Tibial artery (tissue), 4 donors: ENCODE measurements around the gene NPSR1.

Experiments used
- DNase-seq, 2 donors: peaks; one replicate each; pipeline ENCODE4 v3.0.0-alpha.2; 2019
- H3K27ac ChIP-seq, 2 donors: fragments of 200-600 bp; sonication (generic) in 1 of 2; 1 replicate in 1 of 2; 2 replicates in 1 of 2; pipeline ENCODE4 v1.5.1; 2018 to 2019; ENCODE audit warnings: mild to moderate bottlenecking in 1 of 2
- H3K27me3 ChIP-seq, 2 donors: fragments of 200-600 bp; sonication (generic) in 1 of 2; one replicate each; pipeline versions ENCODE4 v1.5.1 to v1.6.0; 2016 to 2019
- H3K36me3 ChIP-seq, 3 donors: fragments of 200-600 bp; sonication (generic) in 2 of 3; one replicate each; pipeline ENCODE4 v1.5.1; 2016 to 2019; ENCODE audit warnings: mild to moderate bottlenecking in 2 of 3
- H3K4me1 ChIP-seq, 4 donors: fragments of 200-600 bp; sonication (generic) in 2 of 4; 1 replicate in 3 of 4; 2 replicates in 1 of 4; pipeline ENCODE4 v1.5.1; 2016 to 2019
- H3K4me3 ChIP-seq, 2 donors: fragments of 200-600 bp; sonication (generic) in 1 of 2; 1 replicate in 1 of 2; 2 replicates in 1 of 2; pipeline ENCODE4 v1.5.1; 2018 to 2019; ENCODE audit warnings: mild to moderate bottlenecking in 2 of 2
- H3K9me3 ChIP-seq, 3 donors: fragments of 200-600 bp; sonication (generic) in 1 of 3; one replicate each; pipeline ENCODE4 v1.5.1; 2016 to 2019
- intact Hi-C: fragments of 100-400 bp; cut with DNase I; formaldehyde crosslinking; loops from one replicate; pipeline ENCODE4 v1.15.0; 2023; ENCODE audit warnings: low total_unique reads
- TF ChIP-seq, protein P1 (sequence below), 2 experiments: fragments of 200-600 bp in 1 of 2; fragments of 450-650 bp in 1 of 2; IDR thresholded peaks; one replicate each; pipeline ENCODE4 v1.5.1; 2017 to 2019; ENCODE audit warnings: antibody characterized with exemption in 2 of 2, mild to moderate bottlenecking in 1 of 2, moderate library complexity in 1 of 2

The NPSR1 gene

GRCh38 chr7:34835901-34836600 lies 178.0 kb downstream of the NPSR1 start:
- Histone ChIP-seq H3K36me3 (no peaks in the 10 kb centered on the region), H3K4me1 (no peaks in the 10 kb centered on the region), H3K9me3 (no peaks in the 10 kb centered on the region), H3K27me3 (no peaks in the 10 kb centered on the region), H3K27ac (no peak overlapping the region), H3K4me3 (no peak overlapping the region)
- TF ChIP-seq, protein P1, sequence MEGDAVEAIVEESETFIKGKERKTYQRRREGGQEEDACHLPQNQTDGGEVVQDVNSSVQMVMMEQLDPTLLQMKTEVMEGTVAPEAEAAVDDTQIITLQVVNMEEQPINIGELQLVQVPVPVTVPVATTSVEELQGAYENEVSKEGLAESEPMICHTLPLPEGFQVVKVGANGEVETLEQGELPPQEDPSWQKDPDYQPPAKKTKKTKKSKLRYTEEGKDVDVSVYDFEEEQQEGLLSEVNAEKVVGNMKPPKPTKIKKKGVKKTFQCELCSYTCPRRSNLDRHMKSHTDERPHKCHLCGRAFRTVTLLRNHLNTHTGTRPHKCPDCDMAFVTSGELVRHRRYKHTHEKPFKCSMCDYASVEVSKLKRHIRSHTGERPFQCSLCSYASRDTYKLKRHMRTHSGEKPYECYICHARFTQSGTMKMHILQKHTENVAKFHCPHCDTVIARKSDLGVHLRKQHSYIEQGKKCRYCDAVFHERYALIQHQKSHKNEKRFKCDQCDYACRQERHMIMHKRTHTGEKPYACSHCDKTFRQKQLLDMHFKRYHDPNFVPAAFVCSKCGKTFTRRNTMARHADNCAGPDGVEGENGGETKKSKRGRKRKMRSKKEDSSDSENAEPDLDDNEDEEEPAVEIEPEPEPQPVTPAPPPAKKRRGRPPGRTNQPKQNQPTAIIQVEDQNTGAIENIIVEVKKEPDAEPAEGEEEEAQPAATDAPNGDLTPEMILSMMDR (IDR thresholded peaks at IDR 0.05), result no peak
- intact Hi-C loops, result no loop called here
- DNase-seq, result no peak

- no peak for DNase-seq
- Histone ChIP-seq H3K4me1 (no peaks in the 10 kb centered on the region), H3K36me3 (no peaks in the 10 kb centered on the region), H3K4me3 (no peak overlapping the region), H3K27ac (no peak overlapping the region), H3K9me3 (no peaks in the 10 kb centered on the region), H3K27me3 (no peaks in the 10 kb centered on the region)
- intact Hi-C loops, result no loop called here
- TF ChIP-seq, protein P1 (IDR thresholded peaks at IDR 0.05), result no peak
Observed at GRCh38 chr7:34837316-34837715, 179.3 kb downstream of the NPSR1 start.

GRCh38 chr7:34837801-34838201 lies 179.8 kb downstream of the NPSR1 start:
- no peaks in the 10 kb centered on the region for H3K9me3 ChIP-seq
- intact Hi-C loops, result no loop called here
- TF ChIP-seq, protein P1 (IDR thresholded peaks at IDR 0.05), result no peak
- no peak for DNase-seq
- no peak overlapping the region for H3K4me3 ChIP-seq
- no peaks in the 10 kb centered on the region for H3K36me3 ChIP-seq
- H3K4me1 ChIP-seq, result no peaks in the 10 kb centered on the region
- no peaks in the 10 kb centered on the region for H3K27me3 ChIP-seq
- H3K27ac ChIP-seq, result no peak overlapping the region

- DNase-seq, result no peak
- no peaks in the 10 kb centered on the region for H3K9me3 ChIP-seq
- no peaks in the 10 kb centered on the region for H3K4me1 ChIP-seq
- H3K27me3 ChIP-seq, result no peaks in the 10 kb centered on the region
- H3K4me3 ChIP-seq, result no peak overlapping the region
- intact Hi-C loops, result no loop called here
- no peak overlapping the region for H3K27ac ChIP-seq
- H3K36me3 ChIP-seq, result no peaks in the 10 kb centered on the region
- TF ChIP-seq, protein P1 (IDR thresholded peaks at IDR 0.05), result no peak
Observed at GRCh38 chr7:34838329-34838728, 180.3 kb downstream of the NPSR1 start.

- no peak for DNase-seq
- no peaks in the 10 kb centered on the region for H3K27me3 ChIP-seq
- H3K4me1 ChIP-seq, result no peaks in the 10 kb centered on the region
- no peak overlapping the region for H3K4me3 ChIP-seq
- no peaks in the 10 kb centered on the region for H3K9me3 ChIP-seq
- TF ChIP-seq, protein P1 (IDR thresholded peaks at IDR 0.05), result no peak
- no peak overlapping the region for H3K27ac ChIP-seq
- H3K36me3 ChIP-seq, result no peaks in the 10 kb centered on the region
- intact Hi-C loops, result no loop called here
Observed at GRCh38 chr7:34839645-34840044, 181.6 kb downstream of the NPSR1 start.
